HL-60 (cell line): ENCODE data around the gene PLEKHG4B.

Experiments used
- DNase-seq, 2 experiments: peaks; one replicate each; pipeline ENCODE4 v3.0.0-alpha.2; 2010 to 2020; ENCODE audit warnings: low read depth in 1 of 2, low spot score in 1 of 2
- H3K27ac ChIP-seq: fragments of 250-450 bp; sonication (Bioruptor Pico); replicated peaks from 2 replicates; pipeline ENCODE4 v1.5.1; 2020; ENCODE audit warnings: mild to moderate bottlenecking, moderate library complexity
- H3K27me3 ChIP-seq: fragments of 250-450 bp; sonication (Bioruptor Pico); 2 replicates; pipeline ENCODE4 v1.5.1; 2021; ENCODE audit warnings: mild to moderate bottlenecking, moderate library complexity; ENCODE audit not compliant: insufficient read depth, poor library complexity, severe bottlenecking
- H3K4me3 ChIP-seq: replicated peaks from 2 replicates; pipeline ENCODE4 v1.5.1; 2011; ENCODE audit warnings: mild to moderate bottlenecking, control low read depth, low read length; ENCODE audit not compliant: insufficient read depth
- CTCF ChIP-seq: IDR thresholded peaks from one replicate; pipeline ENCODE4 v1.5.1; 2011; ENCODE audit warnings: low read length, control low read depth, inconsistent platforms; ENCODE audit not compliant: insufficient read depth
- GABPA ChIP-seq: IDR thresholded peaks from 2 replicates; pipeline ENCODE4 v1.6.1; 2012; ENCODE audit warnings: low read depth
- POLR2AphosphoS5 ChIP-seq: IDR thresholded peaks from 2 replicates; pipeline ENCODE4 v1.6.1; 2012; ENCODE audit warnings: low read depth
- REST ChIP-seq: IDR thresholded peaks from 2 replicates; pipeline ENCODE4 v1.6.1; 2012; ENCODE audit warnings: low read depth; ENCODE audit not compliant: insufficient replicate concordance
- SPI1 ChIP-seq: IDR thresholded peaks from 2 replicates; pipeline ENCODE4 v1.6.1; 2012; ENCODE audit warnings: low read depth, mild to moderate bottlenecking, borderline replicate concordance
- long read RNA-seq: library from polyadenylated mRNA; unstranded; transcript quantifications from one replicate; pipeline ENCODE4 v2.0.0, GENCODE V29; 2020

The PLEKHG4B gene
- long read RNA-seq, result 0 reads

- TF ChIP-seq REST (no peak), GABPA (no peak), CTCF (no peak), POLR2AphosphoS5 (no peak), SPI1 (no peak)
- H3K4me3 ChIP-seq, result no peak within 1 kb of the TSS
- no peak within 1 kb of the TSS for H3K27ac ChIP-seq
- peaks cover 14% of the 10 kb centered on the region for H3K27me3 ChIP-seq
- DNase-seq, result no peak
These were observed at the start of gene PLEKHG4B for GRCh38 chr5:91556-92263. Gene PLEKHG4B, plus strand, starts transcription at chr5:92168. Its CDS starts 64 bp downstream, at chr5:92232.

GRCh38 chr5:42250-42649 is 49.7 kb upstream of the PLEKHG4B start:
- DNase-seq, result peak in 1 of 2 experiments; percentile 18

More at GRCh38 chr5:42250-42649, 49.7 kb upstream of the PLEKHG4B start:
- Histone ChIP-seq H3K4me3 (no peak overlapping the region), H3K27me3 (peaks cover 5% of the 10 kb centered on the region), H3K27ac (no peak overlapping the region)
- TF ChIP-seq GABPA, result no peak
- no peak for TF ChIP-seq CTCF
- no peak for TF ChIP-seq POLR2AphosphoS5
- no peak for TF ChIP-seq SPI1
- TF ChIP-seq REST, result no peak
